ENCODE data around the gene TAMALIN.
"Not testable (repeated sequence)": the region's sequence is repeated elsewhere in the genome, so short reads cannot be mapped to it uniquely, and the experiment has no call there.

Gene TAMALIN

DNA sequence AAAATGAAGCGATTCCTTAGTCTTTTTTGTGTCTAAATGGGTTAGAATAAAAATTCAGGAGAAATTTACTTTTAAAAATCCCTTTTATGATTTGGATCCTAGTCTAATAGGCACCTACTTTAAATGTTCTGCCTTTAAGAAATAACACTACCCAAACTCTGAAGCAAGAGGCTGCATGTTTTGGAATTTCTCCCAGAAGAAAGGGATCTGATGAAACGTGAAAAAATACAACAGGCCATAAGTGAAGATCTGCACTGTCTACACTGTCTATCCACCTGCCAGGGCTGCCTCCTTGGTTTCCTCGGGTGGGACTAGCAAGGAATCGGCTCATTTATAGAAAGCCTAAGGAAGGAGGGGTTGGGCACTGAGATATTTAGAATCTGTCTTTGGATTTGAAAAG, 33.2 kb upstream of the TAMALIN start:
- DNase-seq (ENCODE audit: low read depth): no peak
- TF ChIP-seq, protein P1, sequence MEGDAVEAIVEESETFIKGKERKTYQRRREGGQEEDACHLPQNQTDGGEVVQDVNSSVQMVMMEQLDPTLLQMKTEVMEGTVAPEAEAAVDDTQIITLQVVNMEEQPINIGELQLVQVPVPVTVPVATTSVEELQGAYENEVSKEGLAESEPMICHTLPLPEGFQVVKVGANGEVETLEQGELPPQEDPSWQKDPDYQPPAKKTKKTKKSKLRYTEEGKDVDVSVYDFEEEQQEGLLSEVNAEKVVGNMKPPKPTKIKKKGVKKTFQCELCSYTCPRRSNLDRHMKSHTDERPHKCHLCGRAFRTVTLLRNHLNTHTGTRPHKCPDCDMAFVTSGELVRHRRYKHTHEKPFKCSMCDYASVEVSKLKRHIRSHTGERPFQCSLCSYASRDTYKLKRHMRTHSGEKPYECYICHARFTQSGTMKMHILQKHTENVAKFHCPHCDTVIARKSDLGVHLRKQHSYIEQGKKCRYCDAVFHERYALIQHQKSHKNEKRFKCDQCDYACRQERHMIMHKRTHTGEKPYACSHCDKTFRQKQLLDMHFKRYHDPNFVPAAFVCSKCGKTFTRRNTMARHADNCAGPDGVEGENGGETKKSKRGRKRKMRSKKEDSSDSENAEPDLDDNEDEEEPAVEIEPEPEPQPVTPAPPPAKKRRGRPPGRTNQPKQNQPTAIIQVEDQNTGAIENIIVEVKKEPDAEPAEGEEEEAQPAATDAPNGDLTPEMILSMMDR (conservative IDR thresholded peaks at IDR 0.05; ENCODE audit: low read depth, low read length): no peak

DNA sequence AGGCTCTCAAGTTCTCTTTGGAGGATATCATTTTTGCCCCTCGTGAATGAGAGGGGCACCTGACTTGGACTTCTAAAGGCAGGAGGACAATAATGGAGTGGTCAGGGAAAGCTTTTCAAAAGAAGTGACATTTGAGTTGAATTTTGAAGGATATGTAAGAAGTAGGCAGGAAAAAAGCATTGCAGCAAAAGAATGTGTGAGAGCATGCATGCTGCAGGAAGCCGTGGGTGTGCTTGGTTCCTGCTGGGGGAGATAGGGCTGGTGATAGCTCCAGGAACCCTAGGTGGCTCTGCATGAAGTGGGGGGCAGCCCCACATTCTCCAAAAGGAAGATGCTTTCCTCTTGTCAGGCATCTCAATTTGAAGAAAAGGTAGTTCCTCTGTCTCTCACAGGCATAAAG, 32.1 kb upstream of the TAMALIN start:
- no peak for DNase-seq (ENCODE audit: low read depth)
- TF ChIP-seq, protein P1 (conservative IDR thresholded peaks at IDR 0.05; ENCODE audit: low read depth, low read length): no peak

More for the DNA sequence above, 33.2 kb upstream of the TAMALIN start:
- H3K4me3 ChIP-seq (ENCODE audit: low read length): no peak overlapping the region

GRCh38 chr12:51975196-51975595, 31.6 kb upstream of the TAMALIN start:
- TF ChIP-seq, protein P1 (conservative IDR thresholded peaks at IDR 0.05; ENCODE audit: low read depth, low read length): no peak
- no peak for DNase-seq (ENCODE audit: low read depth)
- H3K4me3 ChIP-seq (ENCODE audit: low read length): no peak overlapping the region

More for the DNA sequence above, 32.1 kb upstream of the TAMALIN start:
- no peak overlapping the region for H3K4me3 ChIP-seq (ENCODE audit: low read length)

DNA sequence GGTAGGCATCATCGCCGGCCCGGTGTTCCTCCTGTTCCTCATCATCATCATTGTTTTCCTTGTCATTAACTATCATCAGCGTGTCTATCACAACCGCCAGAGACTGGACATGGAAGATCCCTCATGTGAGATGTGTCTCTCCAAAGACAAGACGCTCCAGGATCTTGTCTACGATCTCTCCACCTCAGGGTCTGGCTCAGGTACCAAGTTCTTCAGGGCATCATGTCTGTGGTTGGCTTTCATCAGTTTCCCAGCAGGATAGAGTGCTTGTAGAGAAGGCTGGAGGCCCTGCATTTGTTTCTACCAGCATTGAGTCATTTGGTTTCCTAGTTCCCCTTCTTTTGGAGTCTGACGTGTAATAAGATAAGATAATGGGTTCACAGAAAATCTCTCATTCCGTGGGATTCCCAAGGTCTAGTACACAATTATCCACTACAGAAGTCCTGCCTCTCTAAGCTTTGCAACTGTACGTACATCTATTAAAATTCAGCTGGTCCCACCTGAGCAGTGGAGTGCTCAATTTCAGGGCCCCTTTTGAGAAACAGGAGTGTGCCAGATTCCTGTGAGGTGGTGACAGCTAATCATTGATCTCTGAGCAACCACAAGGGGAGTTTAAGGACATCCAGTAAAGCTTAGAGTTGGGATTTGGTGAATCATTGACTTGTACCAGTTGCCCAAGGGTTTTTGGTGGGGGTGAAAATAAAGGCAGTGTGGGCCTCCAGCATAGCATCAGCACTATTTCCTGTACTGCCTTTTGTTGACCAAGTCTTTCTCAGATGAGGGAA, 30.2 kb upstream of the TAMALIN start:
- H3K4me3 ChIP-seq (ENCODE audit: low read length): no peak overlapping the region
- TF ChIP-seq, protein P1 (conservative IDR thresholded peaks at IDR 0.05; ENCODE audit: low read depth, low read length): no peak
- DNase-seq (ENCODE audit: low read depth): no peak

DNA sequence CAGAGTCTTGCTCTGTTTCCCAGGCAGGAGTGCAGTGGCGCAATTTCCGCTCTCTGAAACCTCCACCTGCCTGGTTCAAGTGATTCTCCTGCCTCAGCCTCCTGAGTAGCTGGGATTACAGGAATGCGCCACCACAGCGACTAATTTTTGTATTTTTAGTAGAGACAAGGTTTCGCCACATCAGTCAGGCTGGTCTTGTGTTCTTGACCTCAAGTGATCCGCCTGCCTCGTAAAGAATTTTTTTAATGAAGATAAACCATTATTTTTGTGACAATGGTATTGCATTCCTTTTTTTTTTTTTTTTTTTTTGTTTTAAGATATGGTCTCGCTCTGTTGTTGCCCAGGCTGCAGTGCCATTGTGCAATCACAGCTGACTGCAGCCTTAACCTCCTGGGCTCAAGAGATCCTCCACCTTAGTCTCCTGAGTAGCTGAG, 29.4 kb upstream of the TAMALIN start:
- DNase-seq (ENCODE audit: low read depth): no peak
- H3K4me3 ChIP-seq (ENCODE audit: low read length): no peak overlapping the region
- TF ChIP-seq, protein P1 (conservative IDR thresholded peaks at IDR 0.05; ENCODE audit: low read depth, low read length): no peak

DNA sequence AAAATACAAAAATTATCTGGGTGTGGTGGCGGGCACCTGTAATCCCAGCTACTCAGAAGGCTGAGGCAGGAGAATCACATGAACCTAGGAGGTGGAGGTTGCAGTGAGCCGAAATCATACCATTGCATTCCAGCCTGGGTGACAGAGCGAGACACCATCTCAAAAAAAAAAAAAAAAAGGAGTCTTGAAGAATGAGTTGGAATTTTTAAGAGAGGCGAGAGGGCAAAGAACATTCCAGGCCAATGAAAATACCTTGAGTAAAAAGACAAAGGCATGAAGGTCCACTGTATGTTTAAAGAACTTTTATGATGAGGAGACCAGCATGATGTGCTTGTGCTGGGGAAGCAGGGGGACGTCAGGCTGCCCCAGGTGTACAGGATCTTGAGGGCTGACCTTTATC, 27.4 kb upstream of the TAMALIN start:
- DNase-seq (ENCODE audit: low read depth); H3K4me3 ChIP-seq (ENCODE audit: low read length): not testable (repeated sequence)

DNA sequence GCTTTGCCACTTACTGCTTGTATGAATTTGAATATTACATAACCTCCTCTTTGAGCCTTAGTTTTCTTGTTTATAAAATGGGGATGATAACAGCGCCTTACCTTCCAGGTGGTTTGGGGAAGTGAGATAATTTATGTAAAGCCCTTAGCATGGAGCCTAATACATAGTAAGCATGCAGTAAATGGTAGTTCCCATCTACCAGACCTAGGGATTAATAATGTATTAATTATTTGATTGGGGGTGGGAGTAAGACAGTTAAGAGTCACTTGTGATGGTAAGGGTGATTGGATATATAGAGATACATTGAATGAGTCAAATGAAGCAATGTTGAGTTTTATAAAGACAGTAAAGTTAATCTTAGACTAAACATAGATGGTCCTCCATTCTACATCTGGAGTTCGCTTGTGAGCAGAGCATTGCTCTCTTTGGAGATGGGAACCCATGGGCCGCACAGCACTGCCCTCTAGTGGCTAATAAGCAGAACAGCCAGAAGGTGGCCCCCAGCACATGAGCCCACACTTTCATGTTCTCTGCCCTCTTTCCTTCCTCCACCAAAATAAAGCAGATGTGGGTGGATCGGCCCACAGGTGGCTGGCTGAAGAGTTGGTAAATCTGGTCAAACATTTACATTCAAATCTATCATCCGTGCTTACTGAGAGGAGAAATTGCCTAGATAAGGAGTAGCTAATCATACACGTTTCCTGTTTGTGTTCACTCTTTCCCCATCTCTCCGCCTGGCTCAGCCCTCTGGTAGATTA, 26.5 kb upstream of the TAMALIN start:
- H3K4me3 ChIP-seq (ENCODE audit: low read length): no peak overlapping the region
- TF ChIP-seq, protein P1 (conservative IDR thresholded peaks at IDR 0.05; ENCODE audit: low read depth, low read length): peak; percentile 96
- no peak for DNase-seq (ENCODE audit: low read depth)

Data from retinal pigment epithelial cell (primary cell).